ENCODE measurements around the gene GDNF.

GDNF gene

GRCh38 chr5:37770786-37771185 lies 69.1 kb downstream of the GDNF start:
- POLR2A ChIA-PET, result no interaction called here
- CTCF ChIA-PET, result no interaction called here
- Histone ChIP-seq H3K27ac (ENCODE audit: extremely low read depth, low read depth, low read length) (no peak overlapping the region), H3K9me3 (ENCODE audit: control insufficient read depth, insufficient read depth, low read depth, low read length) (no peaks in the 10 kb centered on the region), H3K36me3 (ENCODE audit: control insufficient read depth in 2 of 2, insufficient read depth in 1 of 2, low read length in 2 of 2) (no peaks in the 10 kb centered on the region), H3K4me3 (ENCODE audit: low read depth, low read length) (no peak overlapping the region), H3K4me1 (ENCODE audit: control insufficient read depth, insufficient read depth, low read length) (no peaks in the 10 kb centered on the region)
- no peak for TF ChIP-seq EGR2 (tag by site-specific recombination; IDR thresholded peaks at IDR 0.05; ENCODE audit: low read depth)
- no peak for TF ChIP-seq IKZF3 (tag by site-specific recombination; IDR thresholded peaks at IDR 0.05)
- TF ChIP-seq PRDM10 (tag by site-specific recombination; IDR thresholded peaks at IDR 0.05), result no peak

GRCh38 chr5:37769840-37770239 lies 70.0 kb downstream of the GDNF start:
- Histone ChIP-seq H3K9me3 (ENCODE audit: control insufficient read depth, insufficient read depth, low read depth, low read length) (no peaks in the 10 kb centered on the region), H3K36me3 (ENCODE audit: control insufficient read depth in 2 of 2, insufficient read depth in 1 of 2, low read length in 2 of 2) (no peaks in the 10 kb centered on the region), H3K4me3 (ENCODE audit: low read depth, low read length) (no peak overlapping the region), H3K4me1 (ENCODE audit: control insufficient read depth, insufficient read depth, low read length) (no peaks in the 10 kb centered on the region), H3K27ac (ENCODE audit: extremely low read depth, low read depth, low read length) (no peak overlapping the region)
- ChIA-PET CTCF (interaction anchor here (0.6 to 1.2 kb wide), 2 partner anchors 47 to 514 kb away, joined by 3 read pairs; no protein-coding TSS in a partner anchor), POLR2A (interaction anchor here (0.5 to 0.6 kb wide), 2 partner anchors 363 to 1509 kb away, joined by 3 to 5 read pairs; no protein-coding TSS in a partner anchor)
- TF ChIP-seq ELK4 (IDR thresholded peaks at IDR 0.05; ENCODE audit: borderline replicate concordance, low read depth, low read length) (no peak), GLIS1 (tag by site-specific recombination; IDR thresholded peaks at IDR 0.05) (no peak), ZNF768 (tag by site-specific recombination; IDR thresholded peaks at IDR 0.05) (no peak)

- ChIA-PET CTCF (interaction anchor here (1.2 kb wide), 1 partner anchor 46 kb away, joined by 3 read pairs; no protein-coding TSS in a partner anchor), POLR2A (interaction anchor here (0.5 kb wide), 1 partner anchor 364 kb away, joined by 3 read pairs; no protein-coding TSS in a partner anchor)
- TF ChIP-seq ZNF341 (tag by site-specific recombination; IDR thresholded peaks at IDR 0.05; ENCODE audit: low read depth), result no peak
- no peaks in the 10 kb centered on the region for H3K4me1 ChIP-seq (ENCODE audit: control insufficient read depth, insufficient read depth, low read length)
- no peak overlapping the region for H3K27ac ChIP-seq (ENCODE audit: extremely low read depth, low read depth, low read length)
- H3K36me3 ChIP-seq (ENCODE audit: control insufficient read depth in 2 of 2, insufficient read depth in 1 of 2, low read length in 2 of 2), result no peaks in the 10 kb centered on the region
- no peak overlapping the region for H3K4me3 ChIP-seq (ENCODE audit: low read depth, low read length)
- no peaks in the 10 kb centered on the region for H3K9me3 ChIP-seq (ENCODE audit: control insufficient read depth, insufficient read depth, low read depth, low read length)
Measured at GRCh38 chr5:37769108-37769507, 70.7 kb downstream of the GDNF start.

- H3K4me3 ChIP-seq (ENCODE audit: low read depth, low read length), result no peak overlapping the region
- ChIA-PET CTCF (interaction anchor here (0.6 kb wide), 1 partner anchor 42 kb away, joined by 3 read pairs; no protein-coding TSS in a partner anchor), POLR2A (no interaction called here)
- no peaks in the 10 kb centered on the region for H3K36me3 ChIP-seq (ENCODE audit: control insufficient read depth in 2 of 2, insufficient read depth in 1 of 2, low read length in 2 of 2)
- no peaks in the 10 kb centered on the region for H3K9me3 ChIP-seq (ENCODE audit: control insufficient read depth, insufficient read depth, low read depth, low read length)
- no peak overlapping the region for H3K27ac ChIP-seq (ENCODE audit: extremely low read depth, low read depth, low read length)
- H3K4me1 ChIP-seq (ENCODE audit: control insufficient read depth, insufficient read depth, low read length), result no peaks in the 10 kb centered on the region
- no peak for TF ChIP-seq PATZ1 (tag by site-specific recombination; IDR thresholded peaks at IDR 0.05)
- TF ChIP-seq ZBTB44 (tag by site-specific recombination; IDR thresholded peaks at IDR 0.05), result no peak
- no peak for TF ChIP-seq ZNF354C (tag by site-specific recombination; IDR thresholded peaks at IDR 0.05; ENCODE audit: borderline replicate concordance, low read depth)
- no peak for TF ChIP-seq ZNF223 (tag by site-specific recombination; IDR thresholded peaks at IDR 0.05)
- no peak for TF ChIP-seq ZNF37A (tag by site-specific recombination; IDR thresholded peaks at IDR 0.05)
- no peak for TF ChIP-seq ZNF843 (tag by site-specific recombination; IDR thresholded peaks at IDR 0.05)
- TF ChIP-seq ZNF16 (tag by site-specific recombination; IDR thresholded peaks at IDR 0.05; ENCODE audit: low read depth), result no peak
- no peak for TF ChIP-seq ZNF366 (tag by site-specific recombination; conservative IDR thresholded peaks at IDR 0.05)
- no peak for TF ChIP-seq ZNF544 (tag by site-specific recombination; IDR thresholded peaks at IDR 0.05)
- no peak for TF ChIP-seq ZNF501 (tag by site-specific recombination; IDR thresholded peaks at IDR 0.05)
- no peak for TF ChIP-seq BCL6B (tag by site-specific recombination; IDR thresholded peaks at IDR 0.05)
Measured at GRCh38 chr5:37768371-37768770, 71.5 kb downstream of the GDNF start.

All from HEK293 (cell line).